GM18861 (cell line): ENCODE measurements around the gene MADCAM1.

Experiments
- ATAC-seq: cut with Tn5 transposase; IDR thresholded peaks from one replicate; pipeline ENCODE4 v1.9.1; 2021; ENCODE audit not compliant: unreplicated experiment

Gene MADCAM1

DNA sequence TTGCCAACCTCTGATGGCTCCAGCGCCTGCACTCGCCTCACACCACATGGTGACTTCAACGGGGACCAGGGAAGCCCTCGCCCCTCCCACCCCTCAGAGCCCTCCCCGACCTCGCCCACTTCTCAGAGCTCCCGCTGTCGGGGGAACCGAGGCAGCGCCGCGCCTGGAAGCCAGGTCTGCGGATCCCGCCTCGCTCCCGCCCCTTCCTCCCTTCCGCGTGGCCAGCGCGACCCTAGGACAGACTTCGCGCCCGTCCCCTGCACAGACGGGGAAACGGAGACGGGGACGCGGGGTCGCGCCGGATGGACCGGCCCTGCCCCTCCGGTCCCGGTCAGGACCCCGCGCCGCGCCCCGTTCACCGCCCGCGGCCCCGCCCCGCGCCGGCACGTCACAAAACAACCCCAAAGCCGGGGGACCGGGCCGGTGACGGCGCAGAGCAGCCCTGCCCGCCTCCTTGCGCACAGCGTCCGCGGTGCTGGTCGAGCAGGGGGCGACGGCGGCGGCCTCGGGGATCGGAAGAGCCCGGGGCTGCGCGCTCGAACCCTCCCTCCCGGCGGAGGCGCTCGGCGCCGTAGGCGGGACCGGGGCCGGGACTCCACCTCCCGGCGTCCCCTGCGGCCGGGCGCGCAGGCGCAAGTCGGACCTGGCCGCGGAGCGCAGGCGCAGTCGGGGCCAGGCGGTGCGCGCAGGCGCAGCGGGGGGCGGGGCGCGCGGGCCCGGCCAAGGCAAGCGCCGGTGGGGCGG lies 34.9 kb downstream of the MADCAM1 start:
- peak; percentile 40 for ATAC-seq

DNA sequence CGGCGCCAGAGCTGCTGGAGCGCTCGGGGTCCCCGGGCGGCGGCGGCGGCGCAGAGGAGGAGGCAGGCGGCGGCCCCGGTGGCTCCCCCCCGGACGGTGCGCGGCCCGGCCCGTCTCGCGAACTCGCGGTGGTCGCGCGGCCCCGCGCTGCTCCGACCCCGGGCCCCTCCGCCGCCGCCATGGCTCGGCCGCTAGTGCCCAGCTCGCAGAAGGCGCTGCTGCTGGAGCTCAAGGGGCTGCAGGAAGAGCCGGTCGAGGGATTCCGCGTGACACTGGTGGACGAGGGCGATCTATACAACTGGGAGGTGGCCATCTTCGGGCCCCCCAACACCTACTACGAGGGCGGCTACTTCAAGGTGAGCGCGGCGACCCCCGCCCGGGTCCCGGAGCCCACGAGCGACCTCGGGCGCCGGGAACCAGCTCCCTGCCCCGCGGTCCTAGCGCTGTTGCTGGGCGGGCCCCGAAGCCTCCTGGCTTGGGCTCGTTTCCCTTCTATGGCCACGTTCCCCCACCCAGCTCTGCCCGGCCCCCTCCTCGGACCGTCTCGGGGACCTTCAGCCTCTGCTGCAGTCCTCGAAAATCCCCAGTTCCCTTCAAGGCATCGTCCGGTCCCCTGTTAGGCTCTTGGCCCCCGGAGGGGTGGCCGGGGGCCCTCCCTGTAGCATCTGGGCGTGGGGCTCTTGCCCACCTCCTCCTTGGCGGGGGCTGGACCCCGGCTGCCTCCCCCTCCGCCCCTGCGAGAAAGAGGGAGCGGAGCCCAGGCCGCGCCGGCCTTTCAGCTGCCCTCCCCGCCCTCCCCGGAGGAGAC lies 35.7 kb downstream of the MADCAM1 start, which contains the start of gene CDC34:
TSS of gene CDC34 (plus strand) at position 8 of the 808 bp plus-strand sequence. CDS start at position 180, 172 bp downstream.
- ATAC-seq, result peak; percentile 4

GRCh38 chr19:532561-533363 lies 36.5 kb downstream of the MADCAM1 start:
- ATAC-seq, result no peak

GRCh38 chr19:533364-534058 lies 37.2 kb downstream of the MADCAM1 start:
- no peak for ATAC-seq

DNA sequence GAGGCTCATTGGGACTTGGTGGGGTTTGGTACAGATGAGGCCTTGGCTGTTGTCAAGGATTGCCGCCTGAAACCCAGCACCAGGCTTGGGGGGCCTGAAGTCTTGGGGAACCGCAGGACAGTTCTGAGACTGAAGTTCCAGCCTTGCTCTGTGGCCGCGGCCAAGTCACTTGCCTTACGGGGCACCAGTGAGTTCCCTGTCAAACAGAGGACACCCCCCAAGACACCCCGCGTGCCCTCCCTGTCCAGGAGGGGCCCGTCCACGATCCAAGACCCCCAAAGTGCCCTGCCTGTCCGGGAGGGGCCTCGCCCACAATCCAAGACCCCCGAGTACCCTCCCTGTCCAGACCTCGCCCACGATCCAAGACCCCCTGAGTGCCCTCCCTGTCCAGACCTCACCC lies 37.8 kb downstream of the MADCAM1 start:
- no peak for ATAC-seq

DNA sequence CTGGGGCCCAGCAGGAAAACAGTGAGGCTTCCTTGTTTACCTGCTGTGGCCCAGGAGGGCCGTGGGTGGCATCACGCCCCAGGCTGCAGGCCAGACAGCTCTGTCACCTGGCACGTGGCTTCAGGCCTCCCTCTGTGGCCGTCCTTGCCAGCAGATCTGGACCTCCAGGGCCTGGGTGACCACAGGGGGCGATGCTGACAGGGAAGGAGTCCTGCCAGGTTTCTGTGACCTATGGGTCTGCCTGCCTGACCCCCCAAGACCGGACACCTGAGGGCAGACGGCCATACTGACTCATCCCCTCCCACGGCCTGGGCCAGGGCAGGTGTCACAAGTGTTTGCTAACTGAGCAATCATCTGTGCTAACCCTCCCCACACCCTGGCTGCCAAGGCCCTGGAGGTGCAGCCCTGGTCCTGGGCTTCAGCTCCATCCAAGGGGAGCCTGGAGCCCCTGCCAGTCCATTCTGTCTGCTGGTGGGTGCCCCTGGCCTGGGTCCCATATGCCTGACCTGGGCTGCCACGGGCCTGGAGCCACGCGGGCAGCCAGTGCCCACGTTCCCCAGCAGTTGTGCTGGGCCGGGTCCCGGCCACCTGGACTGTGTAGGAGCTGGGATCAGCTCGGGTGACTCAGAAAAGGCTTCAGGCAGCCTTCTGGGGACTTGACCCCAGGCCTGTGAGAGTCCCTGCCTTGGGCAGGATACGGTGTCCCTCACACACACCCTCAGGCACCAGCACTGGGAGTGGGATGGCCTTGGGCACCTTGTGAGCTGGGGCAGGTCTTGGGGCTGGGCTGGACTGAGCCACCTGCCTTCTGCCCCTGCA lies 38.9 kb downstream of the MADCAM1 start:
- ATAC-seq, result no peak

- ATAC-seq, result no peak
Observed at GRCh38 chr19:536031-536880, 40.0 kb downstream of the MADCAM1 start.

DNA sequence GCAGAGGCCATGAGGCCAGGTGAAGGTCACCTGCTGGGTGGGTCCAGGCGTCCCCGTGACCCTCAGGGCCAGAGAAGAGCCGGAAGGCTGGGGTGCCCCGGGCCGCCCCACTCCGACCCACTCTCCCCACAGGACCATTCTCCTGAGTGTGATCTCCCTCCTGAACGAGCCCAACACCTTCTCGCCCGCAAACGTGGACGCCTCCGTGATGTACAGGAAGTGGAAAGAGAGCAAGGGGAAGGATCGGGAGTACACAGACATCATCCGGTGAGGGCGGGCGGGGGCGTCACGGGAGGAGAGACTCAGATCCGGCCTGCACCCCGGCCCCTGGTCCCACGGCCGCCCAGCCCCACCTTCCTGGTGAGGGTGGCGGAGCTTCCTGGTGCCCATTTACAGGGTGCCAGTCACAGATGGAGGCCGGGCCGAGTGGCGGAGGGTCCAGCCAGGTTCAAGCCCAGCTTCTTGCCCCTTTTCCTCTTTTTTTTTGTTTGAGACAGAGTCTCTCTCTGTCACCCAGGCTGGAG lies 40.7 kb downstream of the MADCAM1 start:
- ATAC-seq, result no peak

DNA sequence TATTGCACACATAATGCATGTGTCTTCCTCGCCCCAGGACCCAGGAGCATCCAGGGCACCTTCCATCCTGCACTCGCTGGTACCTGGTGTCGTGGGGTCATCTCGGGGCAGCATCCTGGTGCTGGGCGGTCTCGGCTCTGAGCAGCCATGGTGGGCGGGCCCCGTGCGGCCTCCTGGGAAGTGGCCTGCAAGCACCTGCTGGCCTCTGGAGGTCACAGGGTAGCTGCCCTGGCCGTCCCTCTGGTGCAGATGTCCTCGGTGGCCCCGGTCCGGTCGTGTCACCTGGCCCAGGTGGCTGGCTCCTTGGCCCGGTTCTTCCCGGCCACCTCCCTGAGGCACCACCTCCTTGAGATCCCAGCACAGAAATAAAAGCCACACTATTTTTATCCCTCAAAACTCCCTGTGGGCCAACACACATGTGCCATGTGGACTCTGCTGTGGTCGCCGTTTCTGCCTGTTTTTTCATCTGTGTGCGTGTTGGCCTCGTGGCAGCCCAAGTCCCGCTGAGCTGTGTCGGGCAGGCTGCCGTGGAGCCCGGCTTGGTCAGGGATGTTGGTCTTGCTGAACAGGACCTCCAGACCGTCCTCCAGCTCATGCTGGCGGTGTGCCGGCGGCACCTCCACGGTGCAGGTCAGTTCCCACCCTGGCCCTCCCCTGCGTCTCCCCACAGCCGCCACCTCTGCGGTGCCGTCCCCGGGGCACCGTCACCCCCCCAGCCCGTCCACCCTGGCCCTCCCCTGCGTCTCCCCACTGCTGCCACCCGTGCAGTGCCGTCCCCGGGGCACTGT lies 42.5 kb downstream of the MADCAM1 start:
- ATAC-seq, result no peak

DNA sequence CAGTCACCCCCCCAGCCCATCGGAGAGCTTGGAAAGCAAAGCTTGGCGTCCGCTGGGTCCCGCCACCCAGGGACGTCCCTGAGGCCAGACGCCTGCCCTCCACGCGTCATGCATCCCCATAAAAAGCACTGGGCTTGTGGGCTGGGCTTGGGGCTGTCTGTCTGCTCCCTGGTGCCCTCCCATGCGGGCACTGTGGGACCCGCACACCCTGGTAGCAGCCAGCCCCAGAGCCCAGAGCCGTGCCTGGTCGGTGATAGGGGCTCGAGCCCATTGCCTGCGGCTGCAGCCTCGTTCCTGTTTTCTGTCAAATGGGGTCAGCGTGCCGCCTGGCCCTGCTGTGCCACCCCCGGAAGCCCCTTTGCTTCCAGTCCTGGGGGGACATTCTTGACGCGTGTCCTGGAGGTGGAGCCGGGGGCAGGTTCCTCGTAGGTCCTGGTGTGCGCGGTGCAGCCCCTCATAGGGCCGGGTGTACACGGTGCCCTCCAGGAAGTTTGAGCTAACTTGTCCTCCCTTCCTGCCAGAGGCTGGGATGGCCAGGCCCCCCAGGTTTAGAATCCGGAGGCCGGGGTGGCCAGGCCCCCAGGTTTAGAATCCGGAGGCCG lies 43.2 kb downstream of the MADCAM1 start:
- no peak for ATAC-seq

DNA sequence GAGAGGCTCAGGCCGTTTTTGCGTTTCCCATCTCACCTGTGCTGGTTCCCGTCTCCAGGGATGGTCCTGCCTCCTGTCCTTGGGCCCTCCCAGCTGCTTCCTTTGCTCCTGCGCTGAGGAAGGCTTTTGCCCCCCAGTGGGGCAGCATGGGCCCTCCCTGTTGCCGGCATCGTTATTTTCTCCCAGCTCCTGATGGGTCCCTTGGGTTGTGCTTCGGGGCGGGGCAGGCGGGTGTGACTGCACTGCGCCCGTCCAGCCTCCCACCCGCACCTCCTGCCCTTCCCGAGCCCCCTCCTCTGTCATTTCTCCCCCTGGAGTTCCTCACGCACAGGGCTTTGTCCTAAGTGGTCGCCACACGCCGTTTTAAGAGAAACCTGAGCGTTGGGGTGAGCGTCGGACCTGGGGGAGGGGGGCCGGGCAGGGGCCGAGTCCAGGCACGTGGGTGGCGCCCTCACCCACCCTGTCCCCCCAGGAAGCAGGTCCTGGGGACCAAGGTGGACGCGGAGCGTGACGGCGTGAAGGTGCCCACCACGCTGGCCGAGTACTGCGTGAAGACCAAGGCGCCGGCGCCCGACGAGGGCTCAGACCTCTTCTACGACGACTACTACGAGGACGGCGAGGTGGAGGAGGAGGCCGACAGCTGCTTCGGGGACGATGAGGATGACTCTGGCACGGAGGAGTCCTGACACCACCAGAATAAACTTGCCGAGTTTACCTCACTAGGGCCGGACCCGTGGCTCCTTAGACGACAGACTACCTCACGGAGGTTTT lies 44.8 kb downstream of the MADCAM1 start:
- no peak for ATAC-seq

DNA sequence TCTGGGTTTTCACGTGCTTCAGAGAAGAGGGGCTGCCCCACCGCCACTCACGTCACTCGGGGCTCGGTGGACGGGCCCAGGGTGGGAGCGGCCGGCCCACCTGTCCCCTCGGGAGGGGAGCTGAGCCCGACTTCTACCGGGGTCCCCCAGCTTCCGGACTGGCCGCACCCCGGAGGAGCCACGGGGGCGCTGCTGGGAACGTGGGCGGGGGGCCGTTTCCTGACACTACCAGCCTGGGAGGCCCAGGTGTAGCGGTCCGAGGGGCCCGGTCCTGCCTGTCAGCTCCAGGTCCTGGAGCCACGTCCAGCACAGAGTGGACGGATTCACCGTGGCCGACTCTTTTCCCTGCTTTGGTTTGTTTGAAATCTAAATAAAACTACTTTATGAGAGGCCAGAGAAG lies 45.4 kb downstream of the MADCAM1 start:
- ATAC-seq, result no peak

GRCh38 chr19:542173-542866 lies 46.0 kb downstream of the MADCAM1 start:
- no peak for ATAC-seq

GRCh38 chr19:543910-544608 lies 47.8 kb downstream of the MADCAM1 start, which contains the start of gene GZMM:
GZMM (plus strand) TSS chr19:544053; CDS start chr19:544072, 19 bp downstream.
- ATAC-seq, result no peak

- no peak for ATAC-seq
Observed at GRCh38 chr19:547117-547516, 50.8 kb downstream of the MADCAM1 start.
